ENCODE measurements around the gene ABCB6. TPM values are rescaled to one million over a fixed set of nuclear protein-coding genes. Genes with fewer than 3 reads are reported as not detected.

ABCB6 gene
- total RNA-seq, 4 donors from 2014 or later = 22.1 to 45.3 (median 31.6) TPM

GRCh38 chr2:219175928-219176817, 42.6 kb downstream of the ABCB6 start:
- Histone ChIP-seq H3K9me3 (no peaks in the 10 kb centered on the region), H3K36me3 (peaks cover 17 to 61% (median 35%) of the 10 kb centered on the region in 3 donors), H3K4me3 (peak overlapping the region; percentile 84 to 100 (median 92)), H3K4me1 (peaks cover 10 to 70% (median 35%) of the 10 kb centered on the region in 3 donors), H3K27ac (peak overlapping the region; percentile 98 to 100 (median 98)), H3K27me3 (no peaks in the 10 kb centered on the region)
- 14 to 21% methylated on average over 2 to 6 of the region's 45 CpGs for WGBS, 2 donors
- intact Hi-C loops (cut with DNase I) = no loop called here
- TF ChIP-seq CTCF (IDR thresholded peaks at IDR 0.05) (peak in 2 of 6 experiments; percentile 5 to 15), POLR2A (IDR thresholded peaks at IDR 0.05) (no peak)
- DNase-seq = no peak

- H3K4me3 ChIP-seq = peak overlapping the region in 3 of 4 donors; percentile 86 to 100 (median 99)
- intact Hi-C loops (cut with DNase I) = no loop called here
- TF ChIP-seq POLR2A (IDR thresholded peaks at IDR 0.05) (no peak), CTCF (IDR thresholded peaks at IDR 0.05) (no peak)
- peaks cover 11 to 54% (median 28%) of the 10 kb centered on the region in 3 donors for H3K36me3 ChIP-seq
- no peaks in the 10 kb centered on the region for H3K9me3 ChIP-seq
- DNase-seq = no peak
- WGBS, 2 donors = 76 to 84% methylated on average over 7 of the region's 7 CpGs
- H3K27ac ChIP-seq = peak overlapping the region; percentile 98 to 100 (median 98)
- H3K4me1 ChIP-seq = peaks cover 10 to 72% (median 40%) of the 10 kb centered on the region in 3 donors
- no peaks in the 10 kb centered on the region for H3K27me3 ChIP-seq
These were observed 43.3 kb downstream of the ABCB6 start for GRCh38 chr2:219175486-219175885.

GRCh38 chr2:219174801-219175200, 44.0 kb downstream of the ABCB6 start:
- no peak overlapping the region for H3K27ac ChIP-seq
- TF ChIP-seq POLR2A (IDR thresholded peaks at IDR 0.05) (no peak), CTCF (IDR thresholded peaks at IDR 0.05) (no peak)
- H3K36me3 ChIP-seq = peaks cover 6 to 47% (median 26%) of the 10 kb centered on the region in 3 donors
- no peak overlapping the region for H3K4me3 ChIP-seq
- intact Hi-C loops (cut with DNase I) = no loop called here
- DNase-seq = no peak
- H3K27me3 ChIP-seq = no peaks in the 10 kb centered on the region
- peaks cover 10 to 66% (median 39%) of the 10 kb centered on the region in 3 donors for H3K4me1 ChIP-seq
- 81 to 91% methylated on average over 7 of the region's 7 CpGs for WGBS, 2 donors
- no peaks in the 10 kb centered on the region for H3K9me3 ChIP-seq

- peaks cover 5 to 59% (median 33%) of the 10 kb centered on the region in 3 donors for H3K4me1 ChIP-seq
- no peaks in the 10 kb centered on the region for H3K9me3 ChIP-seq
- intact Hi-C loops (cut with DNase I) = no loop called here
- no peak overlapping the region for H3K27ac ChIP-seq
- WGBS, 2 donors = 77 to 80% methylated on average over 1 to 3 of the region's 3 CpGs
- no peak overlapping the region for H3K4me3 ChIP-seq
- TF ChIP-seq POLR2A (IDR thresholded peaks at IDR 0.05) = no peak
- no peak for TF ChIP-seq CTCF (IDR thresholded peaks at IDR 0.05)
- no peaks in the 10 kb centered on the region for H3K27me3 ChIP-seq
- H3K36me3 ChIP-seq = peaks cover 6 to 43% (median 26%) of the 10 kb centered on the region in 3 donors
- no peak for DNase-seq
These were observed 44.6 kb downstream of the ABCB6 start for GRCh38 chr2:219174146-219174545.

GRCh38 chr2:219173176-219173575, 45.6 kb downstream of the ABCB6 start:
- no peaks in the 10 kb centered on the region for H3K27me3 ChIP-seq
- no peak for DNase-seq
- no peak for TF ChIP-seq CTCF (IDR thresholded peaks at IDR 0.05)
- no peak for TF ChIP-seq POLR2A (IDR thresholded peaks at IDR 0.05)
- peaks cover 6 to 43% (median 26%) of the 10 kb centered on the region in 3 donors for H3K36me3 ChIP-seq
- H3K9me3 ChIP-seq = no peaks in the 10 kb centered on the region
- H3K4me1 ChIP-seq = peaks cover 0 to 51% (median 28%) of the 10 kb centered on the region in 3 donors
- no peak overlapping the region for H3K27ac ChIP-seq
- 91 to 94% methylated on average over 4 to 6 of the region's 6 CpGs for WGBS, 2 donors
- no peak overlapping the region for H3K4me3 ChIP-seq
- intact Hi-C loops (cut with DNase I) = no loop called here
